ENCODE results near the gene AUTS2. TPM values are rescaled to one million over a fixed set of nuclear protein-coding genes. Genes with fewer than 3 reads are reported as not detected.

Gene AUTS2
- total RNA-seq, 1 experiment from 2014 or later, result not detected

GRCh38 chr7:70344726-70345125 is 746.5 kb downstream of the AUTS2 start:
- no peak overlapping the region for H3K4me3 Mint-ChIP-seq (ENCODE audit: low read depth, unreplicated experiment)

GRCh38 chr7:70346844-70347462 is 748.7 kb downstream of the AUTS2 start:
- Mint-ChIP-seq H3K27me3 (ENCODE audit: unreplicated experiment) (no peaks in the 10 kb centered on the region), H3K27ac (ENCODE audit: unreplicated experiment) (no peak overlapping the region), H3K4me3 (ENCODE audit: low read depth, unreplicated experiment) (no peak overlapping the region), H3K9me3 (ENCODE audit: low read depth, unreplicated experiment) (peaks cover 8% of the 10 kb centered on the region), H3K36me3 (ENCODE audit: insufficient read depth, unreplicated experiment) (no peaks in the 10 kb centered on the region), H3K4me1 (ENCODE audit: low read depth, unreplicated experiment) (no peaks in the 10 kb centered on the region)
- no TSS peak for BruUV-seq (replicated peaks)
- intact Hi-C loops (cut with micrococcal nuclease; ENCODE audit: unreplicated experiment), result no loop called here
- CTCF ChIA-PET, result no interaction called here
- TF ChIP-seq CTCF (IDR thresholded peaks at IDR 0.05; ENCODE audit: unreplicated experiment), result no peak
- no peak for DNase-seq

More at GRCh38 chr7:70344726-70345125, 746.5 kb downstream of the AUTS2 start:
- Mint-ChIP-seq H3K27me3 (ENCODE audit: unreplicated experiment) (no peaks in the 10 kb centered on the region), H3K27ac (ENCODE audit: unreplicated experiment) (no peak overlapping the region), H3K4me1 (ENCODE audit: low read depth, unreplicated experiment) (no peaks in the 10 kb centered on the region), H3K9me3 (ENCODE audit: low read depth, unreplicated experiment) (peaks cover 6% of the 10 kb centered on the region), H3K36me3 (ENCODE audit: insufficient read depth, unreplicated experiment) (no peaks in the 10 kb centered on the region)
- intact Hi-C loops (cut with micrococcal nuclease; ENCODE audit: unreplicated experiment), result no loop called here
- TF ChIP-seq CTCF (IDR thresholded peaks at IDR 0.05; ENCODE audit: unreplicated experiment), result no peak
- no TSS peak for BruUV-seq (replicated peaks)
- no peak for DNase-seq
- CTCF ChIA-PET, result no interaction called here

DNA sequence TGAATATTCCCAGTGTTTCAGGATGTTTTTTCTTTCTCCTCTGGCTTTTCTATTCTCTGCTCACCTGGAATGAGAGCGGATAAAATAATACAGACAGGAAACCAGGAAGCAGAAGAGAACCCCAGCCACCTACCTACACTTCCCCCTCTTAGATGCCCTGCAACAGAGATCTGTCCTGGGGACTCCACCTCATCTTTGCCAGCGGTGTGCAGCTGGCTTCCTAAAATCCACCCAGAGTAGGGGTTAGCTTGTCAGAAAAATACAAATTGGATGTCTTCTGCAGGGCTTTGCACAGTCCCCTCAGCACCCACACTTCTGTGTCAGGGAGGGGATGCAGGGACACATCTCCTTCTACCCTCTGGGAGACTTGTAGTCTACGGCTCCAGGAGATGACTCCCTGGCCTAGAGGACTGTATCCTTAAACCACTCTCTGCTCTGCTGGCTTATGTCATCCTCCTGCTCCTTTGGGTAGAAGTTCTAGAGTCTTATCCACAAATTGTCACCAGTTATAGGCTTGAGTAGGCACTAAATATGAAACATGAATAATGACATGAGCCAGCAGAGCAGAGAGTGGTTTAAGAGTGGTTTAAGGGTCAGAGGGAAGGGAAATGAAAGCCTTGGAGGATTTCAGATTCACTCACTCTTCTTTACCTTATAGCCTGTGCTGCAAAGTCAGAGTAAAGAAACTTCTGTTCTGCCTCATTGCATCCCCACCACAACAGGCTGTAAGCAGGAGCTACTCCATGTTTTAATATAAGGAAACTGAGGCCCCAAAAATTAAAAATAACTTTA is 749.4 kb downstream of the AUTS2 start:
- no peak for TF ChIP-seq CTCF (IDR thresholded peaks at IDR 0.05; ENCODE audit: unreplicated experiment)
- no peaks in the 10 kb centered on the region for H3K27me3 Mint-ChIP-seq (ENCODE audit: unreplicated experiment)
- H3K27ac Mint-ChIP-seq (ENCODE audit: unreplicated experiment), result no peak overlapping the region
- no peak for DNase-seq
- peaks cover 6% of the 10 kb centered on the region for H3K9me3 Mint-ChIP-seq (ENCODE audit: low read depth, unreplicated experiment)
- no peaks in the 10 kb centered on the region for H3K36me3 Mint-ChIP-seq (ENCODE audit: insufficient read depth, unreplicated experiment)
- BruUV-seq (replicated peaks), result no TSS peak
- intact Hi-C loops (cut with micrococcal nuclease; ENCODE audit: unreplicated experiment), result no loop called here
- no peaks in the 10 kb centered on the region for H3K4me1 Mint-ChIP-seq (ENCODE audit: low read depth, unreplicated experiment)
- CTCF ChIA-PET, result no interaction called here
- H3K4me3 Mint-ChIP-seq (ENCODE audit: low read depth, unreplicated experiment), result no peak overlapping the region

DNA sequence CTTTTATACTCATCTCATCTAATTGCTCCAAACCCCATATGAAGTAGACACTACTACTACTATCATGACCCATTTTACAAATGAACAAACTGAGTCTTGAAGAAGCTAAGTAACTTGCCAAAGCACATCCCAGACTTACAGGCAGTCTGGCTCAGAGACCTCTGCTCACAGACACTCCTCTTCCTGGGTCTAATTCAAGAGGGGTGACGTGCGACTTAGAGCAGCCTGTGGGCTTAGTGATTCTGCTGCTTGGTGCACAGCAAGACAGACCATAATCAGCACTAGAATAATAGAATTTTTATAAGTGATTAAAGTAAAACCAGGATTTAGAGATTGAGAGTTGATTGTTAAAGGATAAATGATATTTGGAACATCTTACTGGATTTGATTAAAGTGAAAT is 750.8 kb downstream of the AUTS2 start:
- Mint-ChIP-seq H3K9me3 (ENCODE audit: low read depth, unreplicated experiment) (peaks cover 5% of the 10 kb centered on the region), H3K36me3 (ENCODE audit: insufficient read depth, unreplicated experiment) (no peaks in the 10 kb centered on the region), H3K27ac (ENCODE audit: unreplicated experiment) (no peak overlapping the region), H3K4me1 (ENCODE audit: low read depth, unreplicated experiment) (no peaks in the 10 kb centered on the region), H3K27me3 (ENCODE audit: unreplicated experiment) (no peaks in the 10 kb centered on the region), H3K4me3 (ENCODE audit: low read depth, unreplicated experiment) (no peak overlapping the region)
- TF ChIP-seq CTCF (IDR thresholded peaks at IDR 0.05; ENCODE audit: unreplicated experiment), result no peak
- CTCF ChIA-PET, result no interaction called here
- intact Hi-C loops (cut with micrococcal nuclease; ENCODE audit: unreplicated experiment), result no loop called here
- BruUV-seq (replicated peaks), result no TSS peak
- DNase-seq, result no peak
